Transverse colon (tissue), 4 donors: Measurements from ENCODE around the gene ATP1A4. TPM values are rescaled to one million over a fixed set of nuclear protein-coding genes. Genes with fewer than 3 reads are reported as not detected.

Experiments used
- DNase-seq: peaks from one replicate; pipeline ENCODE4 v3.0.0-alpha.2; 2019
- H3K27ac ChIP-seq, 4 donors: fragments of 200-600 bp; sonication (generic); 2 replicates each; pipeline ENCODE4 v1.5.1; 2016 to 2018; ENCODE audit warnings: inconsistent platforms in 4 of 4
- H3K27me3 ChIP-seq: fragments of 200-600 bp; sonication (generic); 2 replicates; pipeline ENCODE4 v1.5.1; 2017; ENCODE audit warnings: inconsistent platforms
- H3K36me3 ChIP-seq, 4 donors: fragments of 200-600 bp; sonication (generic); 2 replicates each; pipeline ENCODE4 v1.5.1; 2017 to 2019; ENCODE audit warnings: inconsistent platforms in 4 of 4
- H3K4me1 ChIP-seq, 4 donors: fragments of 200-600 bp; sonication (generic); 2 replicates each; pipeline ENCODE4 v1.5.1; 2017 to 2020; ENCODE audit warnings: inconsistent platforms in 4 of 4
- H3K4me3 ChIP-seq, 4 donors: fragments of 200-600 bp; sonication (generic); 1 replicate in 1 of 4; 2 replicates in 3 of 4; pipeline versions ENCODE4 v1.5.1 to v1.6.1; 2017 to 2019; ENCODE audit warnings: inconsistent platforms in 4 of 4
- H3K9me3 ChIP-seq, 2 donors: fragments of 200-600 bp; sonication (generic); 2 replicates each; pipeline ENCODE4 v1.5.1; 2017 to 2019; ENCODE audit warnings: inconsistent platforms in 2 of 2
- EP300 ChIP-seq: sonication (generic); formaldehyde crosslinking; IDR thresholded peaks from one replicate; pipeline ENCODE4 v1.6.1; 2017; ENCODE audit warnings: antibody characterized with exemption, low read depth
- POLR2A ChIP-seq: fragments of 450-650 bp; IDR thresholded peaks from one replicate; pipeline ENCODE4 v1.6.1; 2016; ENCODE audit warnings: antibody characterized with exemption, mild to moderate bottlenecking, moderate library complexity
- POLR2AphosphoS5 ChIP-seq, 3 donors: sonication (generic); formaldehyde crosslinking; IDR thresholded peaks; one replicate each; pipeline ENCODE4 v1.6.1; 2016; ENCODE audit warnings: antibody characterized with exemption in 3 of 3
- WGBS, 2 donors: methylation state at CpG; one replicate each; pipeline ENCODE4 v1.1.5; 2018; ENCODE audit warnings: low coverage in 1 of 2; 5-methylcytosine and 5-hydroxymethylcytosine counted together
- in situ Hi-C, 4 donors: fragments of 200-750 bp; cut with MboI; loops; one replicate each; pipeline versions ENCODE4 v1.15.0 to v1.15.1; 2017; ENCODE audit warnings: low sequenced_read_pairs in 3 of 4, low pct_ligation_motif_present in 1 of 4, low pct_unique_long_range_greater_than_20kb in 1 of 4
- intact Hi-C: fragments of 100-400 bp; cut with DNase I; formaldehyde crosslinking; loops from one replicate; pipeline ENCODE4 v1.15.1; 2023; ENCODE audit warnings: low total_unique reads
- total RNA-seq, 4 donors: library from RNA; depleted of rRNA; stranded (reverse); fragments of >200 nt; gene quantifications; one replicate each; pipeline ENCODE4 v1.1.0, GENCODE V29; 2016
- TF ChIP-seq, protein P1 (sequence below), 5 experiments: fragments of 200-600 bp in 3 of 5; fragments of 450-650 bp in 2 of 5; sonication (generic) in 3 of 5; IDR thresholded peaks; 1 replicate in 2 of 5; 2 replicates in 3 of 5; pipeline ENCODE4 v1.5.1; 2016 to 2017; ENCODE audit warnings: antibody characterized with exemption in 5 of 5, inconsistent platforms in 3 of 5, mild to moderate bottlenecking in 2 of 5, moderate library complexity in 1 of 5

ATP1A4 gene
- total RNA-seq, 4 donors from 2014 or later, result 0.20 TPM; not detected in 3

GRCh38 chr1:160186729-160187128 lies 35.3 kb downstream of the ATP1A4 start:
- no peaks in the 10 kb centered on the region for H3K9me3 ChIP-seq
- WGBS, 2 donors, result 63% methylated on average over 2 of the region's 2 CpGs; no CpG with 5 or more reads in 1 of the 2 donors
- H3K27ac ChIP-seq, result no peak overlapping the region
- TF ChIP-seq POLR2A, result no peak
- no peak for TF ChIP-seq POLR2AphosphoS5 (IDR thresholded peaks at IDR 0.05)
- TF ChIP-seq EP300, result no peak
- TF ChIP-seq, protein P1, sequence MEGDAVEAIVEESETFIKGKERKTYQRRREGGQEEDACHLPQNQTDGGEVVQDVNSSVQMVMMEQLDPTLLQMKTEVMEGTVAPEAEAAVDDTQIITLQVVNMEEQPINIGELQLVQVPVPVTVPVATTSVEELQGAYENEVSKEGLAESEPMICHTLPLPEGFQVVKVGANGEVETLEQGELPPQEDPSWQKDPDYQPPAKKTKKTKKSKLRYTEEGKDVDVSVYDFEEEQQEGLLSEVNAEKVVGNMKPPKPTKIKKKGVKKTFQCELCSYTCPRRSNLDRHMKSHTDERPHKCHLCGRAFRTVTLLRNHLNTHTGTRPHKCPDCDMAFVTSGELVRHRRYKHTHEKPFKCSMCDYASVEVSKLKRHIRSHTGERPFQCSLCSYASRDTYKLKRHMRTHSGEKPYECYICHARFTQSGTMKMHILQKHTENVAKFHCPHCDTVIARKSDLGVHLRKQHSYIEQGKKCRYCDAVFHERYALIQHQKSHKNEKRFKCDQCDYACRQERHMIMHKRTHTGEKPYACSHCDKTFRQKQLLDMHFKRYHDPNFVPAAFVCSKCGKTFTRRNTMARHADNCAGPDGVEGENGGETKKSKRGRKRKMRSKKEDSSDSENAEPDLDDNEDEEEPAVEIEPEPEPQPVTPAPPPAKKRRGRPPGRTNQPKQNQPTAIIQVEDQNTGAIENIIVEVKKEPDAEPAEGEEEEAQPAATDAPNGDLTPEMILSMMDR (IDR thresholded peaks at IDR 0.05), result no peak
- intact Hi-C loops (no loop called here), in situ Hi-C loops (loop anchor here in 1 of 4 donors (25.0 kb wide), 1 partner anchor 101 kb away; the partner anchor contains the start of gene PEX19)
- H3K4me1 ChIP-seq, result peaks cover 0 to 9% (median 5%) of the 10 kb centered on the region in 4 donors
- no peak for DNase-seq
- H3K36me3 ChIP-seq, result no peaks in the 10 kb centered on the region
- H3K4me3 ChIP-seq, result no peak overlapping the region
- no peaks in the 10 kb centered on the region for H3K27me3 ChIP-seq

GRCh38 chr1:160187407-160187806 lies 36.0 kb downstream of the ATP1A4 start:
- intact Hi-C loops, result no loop called here
- TF ChIP-seq, protein P1 (IDR thresholded peaks at IDR 0.05), result no peak
- TF ChIP-seq EP300 (no peak), POLR2AphosphoS5 (IDR thresholded peaks at IDR 0.05) (no peak), POLR2A (no peak)
- WGBS, 2 donors, result 74% methylated on average over 7 of the region's 7 CpGs; no CpG with 5 or more reads in 1 of the 2 donors
- Histone ChIP-seq H3K9me3 (no peaks in the 10 kb centered on the region), H3K27ac (no peak overlapping the region), H3K27me3 (no peaks in the 10 kb centered on the region), H3K4me1 (peaks cover 0 to 9% (median 5%) of the 10 kb centered on the region in 4 donors), H3K4me3 (no peak overlapping the region), H3K36me3 (no peaks in the 10 kb centered on the region)
- in situ Hi-C loops, result loop anchor here in 1 of 4 donors (25.0 kb wide), 1 partner anchor 100 kb away; the partner anchor contains the start of gene PEX19
- no peak for DNase-seq

DNA sequence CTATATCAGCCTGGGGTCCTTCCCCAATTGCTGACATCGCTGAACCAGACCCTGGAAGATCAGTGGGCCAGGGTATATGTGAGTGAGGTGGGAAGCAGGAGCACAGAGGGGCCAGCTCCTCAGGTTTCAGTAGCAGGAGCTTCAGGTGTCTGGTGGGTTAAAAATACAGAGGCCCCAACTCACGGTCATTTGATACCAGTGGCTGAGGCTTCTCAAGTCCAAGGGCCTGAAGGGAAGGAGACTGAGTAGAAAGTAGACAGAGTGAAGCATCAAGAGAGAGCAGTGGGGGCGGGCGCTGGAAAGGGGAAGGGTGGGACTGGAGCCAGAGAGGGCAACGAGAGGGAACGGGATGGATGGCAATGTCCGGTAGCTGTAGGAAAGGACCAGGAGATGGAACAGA lies 36.9 kb downstream of the ATP1A4 start:
- no peak overlapping the region for H3K4me3 ChIP-seq
- DNase-seq, result no peak
- intact Hi-C loops, result no loop called here
- no peaks in the 10 kb centered on the region for H3K27me3 ChIP-seq
- H3K4me1 ChIP-seq, result peaks cover 2 to 13% (median 8%) of the 10 kb centered on the region in 4 donors
- 88 to 96% methylated on average over 4 to 7 of the region's 7 CpGs for WGBS, 2 donors
- no peak overlapping the region for H3K27ac ChIP-seq
- TF ChIP-seq EP300, result no peak
- in situ Hi-C loops, result loop anchor here in 1 of 4 donors (25.0 kb wide), 1 partner anchor 99 kb away; the partner anchor contains the start of gene PEX19
- no peaks in the 10 kb centered on the region for H3K9me3 ChIP-seq
- H3K36me3 ChIP-seq, result no peaks in the 10 kb centered on the region

DNA sequence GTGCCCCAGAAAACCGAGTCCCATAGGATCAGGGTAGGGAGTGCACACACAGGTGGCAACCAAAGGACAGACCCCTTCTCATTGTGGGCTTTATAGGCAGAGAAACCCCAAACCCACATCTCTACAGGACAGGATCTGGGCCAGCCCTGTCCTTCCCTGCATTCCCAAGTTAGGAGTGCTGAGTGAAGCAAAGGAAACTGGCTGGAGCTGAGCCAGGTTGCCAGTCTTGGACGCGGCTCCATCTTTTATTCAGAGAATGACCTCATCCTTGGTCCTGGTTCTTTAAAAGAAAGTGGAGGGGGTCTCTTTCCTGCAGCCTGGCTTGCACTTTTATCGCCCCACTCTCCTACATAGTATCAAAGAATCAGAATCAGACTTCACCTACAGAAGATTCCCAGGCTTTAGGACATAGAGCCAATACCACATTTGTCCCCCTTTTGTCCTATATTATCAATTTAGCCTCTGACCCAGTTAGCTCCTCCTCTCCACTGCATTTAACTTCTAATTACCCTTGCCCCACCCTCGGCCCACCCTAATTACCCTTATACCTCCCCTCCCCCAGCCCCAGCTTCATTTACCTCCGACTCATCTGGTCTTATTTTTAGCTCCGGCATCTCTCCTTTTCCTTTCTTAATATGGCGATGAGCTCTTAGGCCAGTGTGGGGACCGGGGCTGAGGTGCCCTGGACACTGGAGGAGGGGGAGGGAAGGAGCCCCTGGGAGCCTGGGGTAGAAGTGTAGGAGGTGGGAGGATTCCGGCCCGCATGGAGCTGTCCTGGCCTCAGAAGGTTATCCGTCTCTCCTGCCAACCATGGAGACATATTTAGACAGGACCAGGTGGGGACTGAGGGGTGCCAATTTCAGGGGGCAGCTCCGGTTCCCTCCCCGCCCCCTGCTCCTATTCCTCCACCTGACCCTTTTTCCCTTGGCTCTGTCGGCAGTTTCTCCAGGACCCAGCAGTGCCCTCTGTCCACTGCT lies 38.5 kb downstream of the ATP1A4 start, which contains the start of gene CASQ1:
CASQ1 (plus strand) TSS at position 927 of the 977 bp plus-strand sequence. CDS start 177 bp downstream, outside the sequence.
- 55 to 65% methylated on average over 6 to 15 of the region's 15 CpGs for WGBS, 2 donors
- Histone ChIP-seq H3K27ac (no peak within 1 kb of the TSS), H3K36me3 (no peaks in the 10 kb centered on the region), H3K4me3 (no peak within 1 kb of the TSS), H3K4me1 (peaks cover 5 to 16% (median 10%) of the 10 kb centered on the region in 4 donors), H3K9me3 (no peaks in the 10 kb centered on the region), H3K27me3 (no peaks in the 10 kb centered on the region)
- peak; percentile 14 for DNase-seq
- intact Hi-C loops (loop anchor here (10.0 kb wide), 2 partner anchors 85 to 105 kb away; no protein-coding TSS in a partner anchor), in situ Hi-C loops (loop anchor here (5.0 to 25.0 kb wide), 4 partner anchors 65 to 105 kb away; partner anchors contain the start of gene PEX19 (in 1 of the 4))
- TF ChIP-seq POLR2AphosphoS5 (IDR thresholded peaks at IDR 0.05) (no peak), POLR2A (no peak), EP300 (no peak)
- TF ChIP-seq, protein P1 (IDR thresholded peaks at IDR 0.05), result no peak
